ENCODE results near the gene NYAP2. TPM values are rescaled to one million over a fixed set of nuclear protein-coding genes. Genes with fewer than 3 reads are reported as not detected.

Gene NYAP2
- total RNA-seq, 1 experiment from 2014 or later, result not detected

- no peak for DNase-seq (ENCODE audit: low read depth)
These were observed 28.9 kb downstream of the NYAP2 start for GRCh38 chr2:225428360-225428759.

GRCh38 chr2:225429717-225430116 is 30.2 kb downstream of the NYAP2 start:
- DNase-seq (ENCODE audit: low read depth), result peak; percentile 35

- DNase-seq (ENCODE audit: low read depth), result no peak
These were observed 31.8 kb downstream of the NYAP2 start for GRCh38 chr2:225431105-225431863.

GRCh38 chr2:225434014-225434413 is 34.5 kb downstream of the NYAP2 start:
- DNase-seq (ENCODE audit: low read depth), result no peak

GRCh38 chr2:225437319-225437718 is 37.8 kb downstream of the NYAP2 start:
- no peak for DNase-seq (ENCODE audit: low read depth)

- no peak for DNase-seq (ENCODE audit: low read depth)
These were observed 38.7 kb downstream of the NYAP2 start for GRCh38 chr2:225438248-225438647.

GRCh38 chr2:225452677-225453076 is 53.2 kb downstream of the NYAP2 start:
- no peak for DNase-seq (ENCODE audit: low read depth)

- no peak for DNase-seq (ENCODE audit: low read depth)
These were observed 54.9 kb downstream of the NYAP2 start for GRCh38 chr2:225454412-225454811.

- no peak for DNase-seq (ENCODE audit: low read depth)
These were observed 57.2 kb downstream of the NYAP2 start for GRCh38 chr2:225456619-225457260.

- DNase-seq (ENCODE audit: low read depth), result no peak
These were observed 58.0 kb downstream of the NYAP2 start for GRCh38 chr2:225457482-225457881.

GRCh38 chr2:225458431-225459117 is 59.1 kb downstream of the NYAP2 start:
- DNase-seq (ENCODE audit: low read depth), result no peak

GRCh38 chr2:225462417-225462816 is 62.9 kb downstream of the NYAP2 start:
- DNase-seq (ENCODE audit: low read depth), result no peak

GRCh38 chr2:225462945-225463344 is 63.4 kb downstream of the NYAP2 start:
- DNase-seq (ENCODE audit: low read depth), result no peak

GRCh38 chr2:225463449-225463848 is 63.9 kb downstream of the NYAP2 start:
- no peak for DNase-seq (ENCODE audit: low read depth)

GRCh38 chr2:225464346-225465025 is 65.0 kb downstream of the NYAP2 start:
- DNase-seq (ENCODE audit: low read depth), result no peak

- no peak for DNase-seq (ENCODE audit: low read depth)
These were observed 66.3 kb downstream of the NYAP2 start for GRCh38 chr2:225465827-225466226.

- no peak for DNase-seq (ENCODE audit: low read depth)
These were observed 67.5 kb downstream of the NYAP2 start for GRCh38 chr2:225466891-225467604.

- no peak for DNase-seq (ENCODE audit: low read depth)
These were observed 68.6 kb downstream of the NYAP2 start for GRCh38 chr2:225468131-225468530.

- no peak for DNase-seq (ENCODE audit: low read depth)
These were observed 71.5 kb downstream of the NYAP2 start for GRCh38 chr2:225471039-225471438.

- no peak for DNase-seq (ENCODE audit: low read depth)
These were observed 72.0 kb downstream of the NYAP2 start for GRCh38 chr2:225471482-225471881.

- no peak for DNase-seq (ENCODE audit: low read depth)
These were observed 72.7 kb downstream of the NYAP2 start for GRCh38 chr2:225472161-225472560.

Measured in LHCN-M2 (cell line).